Right lobe of liver (tissue), 6 donors: ENCODE results near the gene MRPL36. TPM values are rescaled to one million over a fixed set of nuclear protein-coding genes. Genes with fewer than 3 reads are reported as not detected.

ENCODE experiments used
- ATAC-seq, 4 donors: fragments of 200-7000 bp; cut with Tn5 transposase; one replicate each; pipeline ENCODE4 v1.9.1; 2020; ENCODE audit warnings: mild to moderate bottlenecking in 4 of 4, moderate library complexity in 4 of 4
- DNase-seq, 3 donors: peaks; one replicate each; pipeline ENCODE4 v3.0.0-alpha.2; 2020
- H3K27ac ChIP-seq, 3 donors: fragments of 200-600 bp; one replicate each; pipeline ENCODE4 v1.8.0; 2022
- H3K27me3 ChIP-seq, 2 donors: fragments of 200-600 bp; one replicate each; pipeline ENCODE4 v1.8.0; 2022
- H3K36me3 ChIP-seq, 4 donors: fragments of 200-600 bp; sonication (generic) in 1 of 4; one replicate each; pipeline versions ENCODE4 v1.5.1 to v1.8.0; 2017 to 2022; ENCODE audit warnings: control low read depth in 1 of 4
- H3K4me1 ChIP-seq, 4 donors: fragments of 200-600 bp; sonication (generic) in 1 of 4; one replicate each; pipeline versions ENCODE4 v1.5.1 to v1.8.0; 2017 to 2022; ENCODE audit warnings: control low read depth in 1 of 4
- H3K4me3 ChIP-seq, 3 donors: fragments of 200-600 bp; one replicate each; pipeline ENCODE4 v1.8.0; 2022
- H3K9me3 ChIP-seq, 4 donors: fragments of 200-600 bp; sonication (generic) in 1 of 4; one replicate each; pipeline versions ENCODE4 v1.5.1 to v1.8.0; 2017 to 2022; ENCODE audit warnings: control low read depth in 1 of 4
- CTCF ChIP-seq, 4 donors: fragments of 200-600 bp in 3 of 4; fragments of 450-650 bp in 1 of 4; IDR thresholded peaks; one replicate each; pipeline versions ENCODE4 v1.5.1 to v1.8.0; 2016 to 2022; ENCODE audit warnings: antibody characterized with exemption in 4 of 4, mild to moderate bottlenecking in 2 of 4
- POLR2A ChIP-seq: fragments of 450-650 bp; IDR thresholded peaks from one replicate; pipeline ENCODE4 v1.6.1; 2017; ENCODE audit warnings: antibody characterized with exemption, mild to moderate bottlenecking
- WGBS: methylation state at CpG from one replicate; pipeline ENCODE4 v1.1.6; 2018; ENCODE audit warnings: low coverage, low lambda C conversion rate; ENCODE audit not compliant: insufficient coverage; ENCODE audit errors: missing lambda C conversion rate; 5-methylcytosine and 5-hydroxymethylcytosine counted together
- intact Hi-C, 2 donors: fragments of 100-400 bp; cut with DNase I; formaldehyde crosslinking; loops; one replicate each; pipeline versions ENCODE4 v1.11.2 to v1.14.1; 2022
- total RNA-seq, 6 experiments: library from RNA; depleted of rRNA in 2 of 6; stranded (reverse); fragments of >200 nt in 2 of 6; fragmentation: NEBNext Ultra II Directional in 3 of 6; extraction: Animal tissue kit (Norgen Biotek cat#: 25700) in 3 of 6; gene quantifications; one replicate each; pipeline versions ENCODE4 v1.1.0 to v1.2.4, GENCODE V29; 2016 to 2023
- donor health status: DM: no; HTN: yes; CAD: no.
- donor health status: DM: no; HTN: no; CAD: no.
- donor health status: DM: no; HTN: no; CAD: no.
- donor health status: DM: no; HTN: yes; CAD: no.
- donor health status: DM: no; HTN: yes; CAD: no.

Gene MRPL36
- total RNA-seq, 6 experiments from 2014 or later: 30.7 to 40.0 (median 35.5) TPM

DNA sequence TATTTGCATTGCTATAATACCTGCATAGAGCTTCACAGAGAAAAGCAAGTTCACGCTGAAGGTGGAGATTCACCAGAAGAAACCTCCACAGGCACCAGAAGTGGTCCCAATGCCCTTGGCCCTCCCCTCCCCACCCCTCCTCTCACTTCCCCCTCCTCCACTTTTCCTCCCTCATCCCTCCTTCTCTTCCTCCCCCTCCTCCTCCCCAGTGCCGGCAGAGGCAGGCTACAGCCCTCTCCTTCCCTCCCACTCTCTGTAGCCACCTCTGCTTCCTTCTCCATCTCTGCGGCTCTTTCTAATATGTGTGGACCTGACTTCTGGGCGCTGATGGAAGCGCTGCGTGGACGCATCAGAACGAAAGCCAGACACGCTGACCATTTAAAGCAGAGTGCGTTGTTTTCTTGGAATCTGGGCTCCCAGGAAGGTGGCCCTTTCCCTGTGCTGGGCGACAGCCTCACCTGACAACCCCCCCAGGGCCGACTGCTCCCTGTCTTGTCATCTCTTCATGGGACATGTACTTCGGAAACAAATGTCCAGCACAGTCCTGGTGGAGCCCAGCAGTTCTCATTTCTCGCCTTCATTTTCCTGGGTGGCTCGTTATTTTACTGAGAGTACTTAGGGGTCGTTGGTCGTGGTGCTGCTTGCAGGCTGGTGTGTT lies 31.1 kb upstream of the MRPL36 start:
- H3K4me3 ChIP-seq: no peak overlapping the region
- H3K4me1 ChIP-seq: no peaks in the 10 kb centered on the region
- no peak for ATAC-seq
- peak in 1 of 3 donors; percentile 23 for DNase-seq
- no peaks in the 10 kb centered on the region for H3K36me3 ChIP-seq
- 78% methylated on average over 17 of the region's 17 CpGs for WGBS
- no peaks in the 10 kb centered on the region for H3K9me3 ChIP-seq
- H3K27me3 ChIP-seq: no peaks in the 10 kb centered on the region
- intact Hi-C loops: no loop called here
- no peak overlapping the region for H3K27ac ChIP-seq
- no peak for TF ChIP-seq POLR2A
- no peak for TF ChIP-seq CTCF (IDR thresholded peaks at IDR 0.05)

- 63% methylated on average over 6 of the region's 39 CpGs for WGBS
- TF ChIP-seq CTCF (IDR thresholded peaks at IDR 0.05) (no peak), POLR2A (no peak)
- Histone ChIP-seq H3K27ac (no peak overlapping the region), H3K9me3 (no peaks in the 10 kb centered on the region), H3K36me3 (no peaks in the 10 kb centered on the region), H3K4me1 (no peaks in the 10 kb centered on the region), H3K27me3 (no peaks in the 10 kb centered on the region), H3K4me3 (no peak overlapping the region)
- DNase-seq (no peak), ATAC-seq (peak in 1 of 4 donors; percentile 9)
- intact Hi-C loops: no loop called here
Measured at GRCh38 chr5:1827886-1828397, 28.3 kb upstream of the MRPL36 start.

DNA sequence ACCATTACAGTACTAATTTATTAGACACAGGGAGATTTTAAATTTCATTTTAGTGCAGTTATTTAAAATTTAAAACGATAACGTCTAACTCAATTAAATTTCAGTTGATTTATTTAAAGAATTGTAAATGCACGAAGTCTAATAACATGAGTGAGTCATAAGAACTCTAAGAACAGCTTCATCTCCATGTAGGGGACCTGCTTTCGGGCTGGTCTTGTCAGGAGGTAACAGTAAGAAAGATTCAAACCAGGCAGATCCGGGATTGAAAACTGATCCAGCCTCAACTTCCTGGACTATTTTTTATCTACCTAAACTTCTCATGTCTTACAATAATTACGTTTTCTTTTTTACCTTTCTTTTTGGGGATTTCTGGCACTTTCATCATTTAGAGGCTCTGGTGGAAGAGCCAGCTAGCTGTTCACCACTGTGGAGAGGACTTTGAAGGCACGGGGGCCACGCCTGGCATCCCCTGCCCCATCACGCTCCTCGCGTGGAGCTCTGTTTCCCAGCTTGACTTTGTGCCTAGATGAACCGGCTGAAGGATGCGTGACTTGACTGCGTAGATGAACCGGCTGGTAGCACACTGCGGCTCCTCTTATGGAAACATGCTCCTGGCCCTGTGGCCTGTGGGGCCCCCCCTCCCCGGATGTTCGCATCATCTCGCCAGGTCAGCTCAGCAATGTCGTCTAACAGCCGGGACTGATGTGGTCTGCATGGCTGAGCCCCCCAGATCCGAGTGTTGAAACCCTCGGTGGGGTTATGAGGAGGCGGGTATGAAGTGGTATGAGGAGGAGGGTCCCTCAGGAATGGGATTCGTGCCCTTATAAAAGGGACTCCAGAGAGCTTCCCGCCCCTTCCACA lies 27.6 kb upstream of the MRPL36 start:
- 97% methylated on average over 16 of the region's 26 CpGs for WGBS
- no peaks in the 10 kb centered on the region for H3K9me3 ChIP-seq
- H3K27ac ChIP-seq: no peak overlapping the region
- H3K27me3 ChIP-seq: no peaks in the 10 kb centered on the region
- TF ChIP-seq POLR2A (no peak), CTCF (IDR thresholded peaks at IDR 0.05) (no peak)
- ATAC-seq: no peak
- DNase-seq: no peak
- H3K4me3 ChIP-seq: no peak overlapping the region
- intact Hi-C loops: no loop called here
- no peaks in the 10 kb centered on the region for H3K4me1 ChIP-seq
- H3K36me3 ChIP-seq: no peaks in the 10 kb centered on the region

DNA sequence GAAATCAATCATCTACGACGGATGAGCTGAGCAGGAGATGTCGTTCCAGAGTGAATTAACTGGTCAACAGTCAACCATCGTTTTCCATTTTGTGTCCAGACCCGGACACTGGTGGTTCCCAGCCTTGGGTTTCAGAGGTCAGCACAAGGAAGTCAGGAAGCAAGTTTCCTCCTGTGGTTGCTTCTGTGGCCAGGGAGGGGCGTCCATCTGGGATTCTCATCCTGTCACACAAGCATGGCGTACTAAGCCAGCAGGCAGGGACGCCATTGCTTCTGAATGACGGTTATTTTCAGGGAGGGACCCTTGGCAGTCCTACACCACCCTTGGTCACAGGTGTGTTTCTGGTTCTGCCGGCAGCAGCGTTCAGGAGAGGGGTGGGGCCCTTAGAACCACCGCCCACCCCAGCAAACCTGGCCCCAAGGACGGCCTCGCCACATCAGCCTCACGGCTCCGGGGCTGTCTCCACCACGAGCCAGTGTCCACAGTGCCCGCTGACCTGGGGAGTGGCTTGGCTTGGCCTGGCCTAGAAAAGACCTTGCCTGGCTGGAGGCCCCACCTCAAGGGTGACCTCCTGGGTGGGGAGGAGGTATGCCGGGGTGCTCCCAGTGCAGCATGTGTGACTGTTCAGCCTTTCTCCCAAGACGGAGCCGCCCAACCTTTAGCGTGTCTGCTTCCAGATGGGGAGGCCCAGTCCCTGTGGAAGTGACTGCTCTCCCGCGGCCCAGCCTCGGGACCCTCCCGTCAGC lies 26.8 kb upstream of the MRPL36 start:
- Histone ChIP-seq H3K27ac (no peak overlapping the region), H3K9me3 (no peaks in the 10 kb centered on the region), H3K36me3 (no peaks in the 10 kb centered on the region), H3K4me1 (no peaks in the 10 kb centered on the region), H3K4me3 (no peak overlapping the region), H3K27me3 (no peaks in the 10 kb centered on the region)
- TF ChIP-seq POLR2A: no peak
- DNase-seq (peak in 1 of 3 donors; percentile 37), ATAC-seq (peak in 1 of 4 donors; percentile 17)
- WGBS: 88% methylated on average over 12 of the region's 26 CpGs
- intact Hi-C loops: no loop called here
